ENCODE measurements around the gene TOMM5. TPM values are rescaled to one million over a fixed set of nuclear protein-coding genes. Genes with fewer than 3 reads are reported as not detected.

The TOMM5 gene
- polyA plus RNA-seq, 2 of the 4 experiments (the other 2 are of a cell fraction), result 338 to 339 TPM

- FAIRE-seq, result no peak
Observed at GRCh38 chr9:37625758-37626147, 33.4 kb upstream of the TOMM5 start.

GRCh38 chr9:37625036-37625757 is 32.8 kb upstream of the TOMM5 start:
- Histone ChIP-seq H3K9me3 (no peaks in the 10 kb centered on the region), H3K27ac (no peak overlapping the region), H3K4me3 (no peak overlapping the region), H3K4me1 (no peaks in the 10 kb centered on the region), H3K4me2 (no peak overlapping the region)
- WGBS (ENCODE audit: missing lambda C conversion rate), result 79% methylated on average over 5 of the region's 5 CpGs
- no peak for TF ChIP-seq MYC (IDR thresholded peaks at IDR 0.05; ENCODE audit: borderline replicate concordance, low read length)
- TF ChIP-seq POLR2A (IDR thresholded peaks at IDR 0.05; ENCODE audit: low read length), result no peak
- TF ChIP-seq BCL3 (IDR thresholded peaks at IDR 0.05), result no peak
- no peak for TF ChIP-seq EP300 (IDR thresholded peaks at IDR 0.05)
- no peak for TF ChIP-seq KDM1A (IDR thresholded peaks at IDR 0.05; ENCODE audit: low read depth)
- TF ChIP-seq RNF2 (IDR thresholded peaks at IDR 0.05; ENCODE audit: borderline replicate concordance, low read depth), result no peak
- TF ChIP-seq HOXB13 (CRISPR knock-in tag; IDR thresholded peaks at IDR 0.05; ENCODE audit: low read depth), result no peak
- ATAC-seq (no peak), FAIRE-seq (peak; percentile 32), DNase-seq (ENCODE audit: low read depth in 1 of 2, low spot score in 1 of 2) (no peak)
- CTCF ChIA-PET, result interaction anchor here (0.8 to 2.5 kb wide), 5 partner anchors 9 to 122 kb away, joined by 3 to 8 read pairs (median 6); no protein-coding TSS in a partner anchor
- POLR2A ChIA-PET, result no interaction called here

More at GRCh38 chr9:37625758-37626147, 33.4 kb upstream of the TOMM5 start:
- Histone ChIP-seq H3K4me2 (no peak overlapping the region), H3K4me3 (no peak overlapping the region), H3K27ac (no peak overlapping the region), H3K4me1 (no peaks in the 10 kb centered on the region), H3K9me3 (no peaks in the 10 kb centered on the region)
- TF ChIP-seq MAX (IDR thresholded peaks at IDR 0.05), result no peak
- TF ChIP-seq RNF2 (IDR thresholded peaks at IDR 0.05; ENCODE audit: borderline replicate concordance, low read depth), result no peak
- no peak for TF ChIP-seq CHD4 (IDR thresholded peaks at IDR 0.05; ENCODE audit: borderline replicate concordance)
- ChIA-PET POLR2A (interaction anchor here (0.6 kb wide), 1 partner anchor 51 kb away, joined by 5 read pairs; no protein-coding TSS in a partner anchor), CTCF (interaction anchor here (0.8 to 2.5 kb wide), 3 partner anchors 8 to 30 kb away, joined by 6 to 8 read pairs (median 7); no protein-coding TSS in a partner anchor)
- WGBS (ENCODE audit: missing lambda C conversion rate), result 67% methylated on average over 12 of the region's 12 CpGs
- ATAC-seq (no peak), DNase-seq (ENCODE audit: low read depth in 1 of 2, low spot score in 1 of 2) (no peak)

- H3K4me2 ChIP-seq, result no peak overlapping the region
- H3K9me3 ChIP-seq, result no peaks in the 10 kb centered on the region
- CTCF ChIA-PET, result interaction anchor here (1.1 to 2.5 kb wide), 3 partner anchors 9 to 28 kb away, joined by 3 to 8 read pairs (median 7); no protein-coding TSS in a partner anchor
- ATAC-seq (no peak), DNase-seq (ENCODE audit: low read depth in 1 of 2, low spot score in 1 of 2) (no peak), FAIRE-seq (no peak)
- no peak overlapping the region for H3K27ac ChIP-seq
- H3K4me1 ChIP-seq, result no peaks in the 10 kb centered on the region
- POLR2A ChIA-PET, result no interaction called here
- TF ChIP-seq HEYL (CRISPR knock-in tag; IDR thresholded peaks at IDR 0.05) (no peak), PHF8 (IDR thresholded peaks at IDR 0.05; ENCODE audit: borderline replicate concordance, low read depth) (no peak), POLR2A (IDR thresholded peaks at IDR 0.05; ENCODE audit: low read length) (no peak), CBX2 (IDR thresholded peaks at IDR 0.05; ENCODE audit: borderline replicate concordance, low read depth) (no peak), HES2 (IDR thresholded peaks at IDR 0.05) (no peak), MAFK (IDR thresholded peaks at IDR 0.05; ENCODE audit: partially characterized antibody) (no peak)
- 34% methylated on average over 1 of the region's 1 CpG for WGBS (ENCODE audit: missing lambda C conversion rate)
- H3K4me3 ChIP-seq, result no peak overlapping the region
Observed at GRCh38 chr9:37624073-37624472, 31.7 kb upstream of the TOMM5 start.

GRCh38 chr9:37623267-37623666 is 30.9 kb upstream of the TOMM5 start:
- Histone ChIP-seq H3K4me2 (no peak overlapping the region), H3K27ac (no peak overlapping the region), H3K9me3 (no peaks in the 10 kb centered on the region), H3K4me1 (no peaks in the 10 kb centered on the region), H3K4me3 (no peak overlapping the region)
- ATAC-seq (no peak), FAIRE-seq (no peak), DNase-seq (ENCODE audit: low read depth in 1 of 2, low spot score in 1 of 2) (no peak)
- ChIA-PET CTCF (no interaction called here), POLR2A (no interaction called here)
- TF ChIP-seq RAD21 (conservative IDR thresholded peaks at IDR 0.05 in 1 of 2, IDR thresholded peaks at IDR 0.05 in 1 of 2) (no peak), HEYL (CRISPR knock-in tag; IDR thresholded peaks at IDR 0.05) (no peak), PHF8 (IDR thresholded peaks at IDR 0.05; ENCODE audit: borderline replicate concordance, low read depth) (no peak), ZFP36 (IDR thresholded peaks at IDR 0.05; ENCODE audit: borderline replicate concordance, partially characterized antibody) (no peak), CBX8 (IDR thresholded peaks at IDR 0.05) (no peak), HDAC2 (IDR thresholded peaks at IDR 0.05) (no peak), KDM1A (IDR thresholded peaks at IDR 0.05; ENCODE audit: low read depth) (no peak), HOXB5 (CRISPR knock-in tag; IDR thresholded peaks at IDR 0.05) (no peak), CHD4 (IDR thresholded peaks at IDR 0.05; ENCODE audit: borderline replicate concordance) (no peak), NR3C1 (IDR thresholded peaks at IDR 0.05) (no peak), USF2 (IDR thresholded peaks at IDR 0.05) (no peak), ZC3H11A (IDR thresholded peaks at IDR 0.05) (no peak), BHLHE40 (IDR thresholded peaks at IDR 0.05; ENCODE audit: low read depth, low read length) (no peak), RNF2 (IDR thresholded peaks at IDR 0.05; ENCODE audit: borderline replicate concordance, low read depth) (no peak)
- WGBS (ENCODE audit: missing lambda C conversion rate), result 63% methylated on average over 2 of the region's 2 CpGs

Measured in A549 (cell line).